ENCODE results near the gene CPEB4.

DNA sequence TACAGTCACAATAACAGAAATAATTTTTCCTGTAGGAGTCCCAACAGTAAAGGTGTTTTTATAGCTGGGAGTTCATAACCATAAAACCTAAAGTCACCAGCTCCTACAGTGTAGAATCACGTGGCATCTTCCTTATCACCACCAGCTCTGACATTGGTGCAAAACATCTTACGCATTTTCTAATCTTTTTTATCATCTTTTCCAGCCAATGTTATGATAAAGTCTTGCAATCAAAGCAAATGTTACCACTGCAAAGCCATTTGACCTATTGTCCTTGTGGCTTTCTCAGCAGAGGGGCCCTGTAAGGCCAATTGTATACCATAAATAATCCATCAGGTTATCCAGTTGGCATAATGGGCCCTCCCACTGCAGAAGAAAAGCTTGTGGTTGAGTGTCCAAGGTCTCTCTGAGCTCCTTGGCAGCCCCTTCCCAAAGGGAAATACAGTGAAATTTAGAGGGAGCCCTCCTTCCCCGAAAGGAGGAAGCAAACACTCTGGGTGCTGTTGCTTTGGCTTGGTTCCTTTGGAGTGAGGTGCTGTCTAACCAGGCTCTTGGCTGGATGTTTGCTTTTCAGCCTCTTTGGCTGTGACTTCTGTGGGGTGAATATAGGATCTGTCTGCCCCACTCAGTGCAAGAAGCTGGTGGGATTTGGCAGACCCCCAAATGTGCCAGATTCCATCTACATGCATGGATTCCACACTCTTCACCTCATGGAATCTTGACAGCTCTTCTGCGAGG is 29.3 kb upstream of the CPEB4 start:
- TF ChIP-seq, protein P1, sequence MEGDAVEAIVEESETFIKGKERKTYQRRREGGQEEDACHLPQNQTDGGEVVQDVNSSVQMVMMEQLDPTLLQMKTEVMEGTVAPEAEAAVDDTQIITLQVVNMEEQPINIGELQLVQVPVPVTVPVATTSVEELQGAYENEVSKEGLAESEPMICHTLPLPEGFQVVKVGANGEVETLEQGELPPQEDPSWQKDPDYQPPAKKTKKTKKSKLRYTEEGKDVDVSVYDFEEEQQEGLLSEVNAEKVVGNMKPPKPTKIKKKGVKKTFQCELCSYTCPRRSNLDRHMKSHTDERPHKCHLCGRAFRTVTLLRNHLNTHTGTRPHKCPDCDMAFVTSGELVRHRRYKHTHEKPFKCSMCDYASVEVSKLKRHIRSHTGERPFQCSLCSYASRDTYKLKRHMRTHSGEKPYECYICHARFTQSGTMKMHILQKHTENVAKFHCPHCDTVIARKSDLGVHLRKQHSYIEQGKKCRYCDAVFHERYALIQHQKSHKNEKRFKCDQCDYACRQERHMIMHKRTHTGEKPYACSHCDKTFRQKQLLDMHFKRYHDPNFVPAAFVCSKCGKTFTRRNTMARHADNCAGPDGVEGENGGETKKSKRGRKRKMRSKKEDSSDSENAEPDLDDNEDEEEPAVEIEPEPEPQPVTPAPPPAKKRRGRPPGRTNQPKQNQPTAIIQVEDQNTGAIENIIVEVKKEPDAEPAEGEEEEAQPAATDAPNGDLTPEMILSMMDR (IDR thresholded peaks at IDR 0.05 in 8 of 11, conservative IDR thresholded peaks at IDR 0.05 in 3 of 11) = no peak
- TF ChIP-seq POLR2A (IDR thresholded peaks at IDR 0.05) = no peak
